ENCODE measurements around the gene TRMT1L. TPM values are rescaled to one million over a fixed set of nuclear protein-coding genes. Genes with fewer than 3 reads are reported as not detected.

The TRMT1L gene
- total and polyA plus RNA-seq, 5 donors from 2014 or later: 12.3 to 23.7 (median 20.2) TPM

DNA sequence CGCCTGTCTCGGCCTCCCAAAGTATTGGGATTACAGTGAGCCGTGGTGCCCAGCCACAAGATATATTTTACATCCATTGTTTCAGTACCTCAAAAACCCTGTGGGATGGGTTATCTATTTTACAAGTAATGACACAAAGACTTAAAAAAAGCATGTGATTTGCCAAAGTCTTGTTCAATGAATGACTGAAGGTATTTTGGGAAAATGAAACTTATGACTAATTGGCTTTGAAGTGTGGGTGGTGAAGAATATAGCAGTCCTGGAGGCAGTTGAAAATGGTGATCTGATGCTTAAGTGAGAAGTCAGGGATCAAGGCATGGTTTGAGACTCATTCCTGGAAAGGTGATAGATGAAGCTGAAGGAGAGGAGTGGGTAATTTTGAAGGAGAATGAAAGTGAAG lies 3.2 kb upstream of the TRMT1L start:
- Mint-ChIP-seq H3K9me3 (no peaks in the 10 kb centered on the region), H3K27ac (peak overlapping the region in 1 of 3 donors; percentile 18), H3K4me3 (peak overlapping the region in 1 of 4 donors; percentile 5), H3K27me3 (no peaks in the 10 kb centered on the region), H3K36me3 (peaks cover 29% of the 10 kb centered on the region), H3K4me1 (peaks cover 17 to 54% (median 34%) of the 10 kb centered on the region in 4 donors)
- DNase-seq (no peak), ATAC-seq (ENCODE audit: low read depth in 2 of 2) (no peak)
- H3K27me3 ChIP-seq (ENCODE audit: control insufficient read depth, insufficient read depth, low read length): no peaks in the 10 kb centered on the region
- H3K4me1 ChIP-seq (ENCODE audit: control insufficient read depth, insufficient read depth, low read length, poor library complexity, severe bottlenecking): peaks cover 26% of the 10 kb centered on the region
- no peaks in the 10 kb centered on the region for H3K9me3 ChIP-seq (ENCODE audit: control insufficient read depth in 2 of 2, low read length in 2 of 2)
- H3K36me3 ChIP-seq (ENCODE audit: control insufficient read depth, insufficient read depth, low read length): peaks cover 6% of the 10 kb centered on the region
- no peak overlapping the region for H3K27ac ChIP-seq (ENCODE audit: insufficient read depth, low read length, poor library complexity, severe bottlenecking)
- no peak overlapping the region for H3K4me3 ChIP-seq (ENCODE audit: low read depth, low read length)

DNA sequence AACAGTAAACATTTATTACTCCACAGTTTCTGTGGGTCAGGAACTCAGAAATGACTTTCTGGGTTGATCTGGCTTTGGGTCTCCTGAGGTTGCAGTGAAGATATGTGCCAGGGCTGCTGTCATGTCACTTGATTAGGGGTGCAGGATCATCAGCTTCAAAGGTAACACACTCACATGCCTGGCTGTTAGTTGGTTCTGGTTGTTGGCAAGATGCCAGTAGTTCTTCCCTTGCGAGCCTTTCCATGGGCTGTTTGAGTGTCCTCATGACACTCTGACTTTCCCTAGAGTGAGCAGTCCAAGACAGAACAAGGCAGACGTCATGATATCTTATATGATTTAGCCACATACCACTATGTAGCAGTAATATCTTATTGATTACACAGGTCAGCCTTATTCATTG lies 2.0 kb upstream of the TRMT1L start:
- Mint-ChIP-seq H3K27me3 (no peaks in the 10 kb centered on the region), H3K4me3 (peak overlapping the region; percentile 33 to 91 (median 74)), H3K9me3 (no peaks in the 10 kb centered on the region), H3K27ac (no peak overlapping the region), H3K4me1 (peaks cover 16 to 57% (median 35%) of the 10 kb centered on the region in 4 donors), H3K36me3 (peaks cover 17% of the 10 kb centered on the region)
- DNase-seq (no peak), ATAC-seq (ENCODE audit: low read depth in 2 of 2) (no peak)
- Histone ChIP-seq H3K9me3 (ENCODE audit: control insufficient read depth in 2 of 2, low read length in 2 of 2) (no peaks in the 10 kb centered on the region), H3K4me3 (ENCODE audit: low read depth, low read length) (peak overlapping the region; percentile 97), H3K36me3 (ENCODE audit: control insufficient read depth, insufficient read depth, low read length) (peaks cover 5% of the 10 kb centered on the region), H3K4me1 (ENCODE audit: control insufficient read depth, insufficient read depth, low read length, poor library complexity, severe bottlenecking) (peaks cover 36% of the 10 kb centered on the region), H3K27ac (ENCODE audit: insufficient read depth, low read length, poor library complexity, severe bottlenecking) (no peak overlapping the region), H3K27me3 (ENCODE audit: control insufficient read depth, insufficient read depth, low read length) (no peaks in the 10 kb centered on the region)

DNA sequence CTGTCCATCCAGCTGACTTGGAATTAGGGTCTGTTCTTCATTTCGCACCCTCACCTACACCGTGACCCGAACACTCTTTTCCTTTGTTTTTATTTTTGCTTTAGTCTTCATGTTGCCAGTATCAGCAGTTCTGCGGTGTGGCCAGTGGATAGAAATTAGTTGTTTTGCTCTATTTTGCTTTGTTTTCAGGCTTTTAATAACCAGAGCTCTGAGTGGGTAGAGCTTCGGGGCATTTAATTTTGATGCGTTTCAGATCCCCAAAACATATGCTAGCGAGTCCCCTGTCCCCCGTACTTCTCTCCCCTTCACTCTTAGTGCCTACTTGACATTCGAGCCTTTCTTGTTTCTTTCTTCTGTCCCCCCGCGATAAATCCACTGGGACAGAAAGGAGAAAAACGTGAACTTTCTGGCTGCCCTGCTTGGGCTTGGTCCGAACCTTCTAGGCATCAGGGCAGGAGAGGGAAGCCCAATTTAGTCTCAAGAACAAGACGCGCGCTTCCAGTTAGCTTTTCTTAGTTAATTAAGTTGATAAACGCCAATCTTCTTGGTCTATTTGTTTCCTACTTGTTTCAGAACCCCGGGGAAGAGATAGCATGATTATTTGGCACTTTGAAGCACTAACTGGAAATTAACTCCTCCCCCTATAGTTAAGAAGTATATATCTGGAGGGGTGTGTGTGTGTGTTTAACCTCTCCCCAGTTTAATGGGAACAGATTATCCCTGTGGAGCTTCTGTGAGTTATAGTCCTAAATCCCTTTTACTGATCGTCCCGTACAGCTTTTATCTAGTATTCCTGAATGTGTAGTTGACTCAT lies 1.1 kb upstream of the TRMT1L start:
- H3K9me3 Mint-ChIP-seq: no peaks in the 10 kb centered on the region
- H3K4me1 Mint-ChIP-seq: peaks cover 23 to 65% (median 42%) of the 10 kb centered on the region in 4 donors

DNA sequence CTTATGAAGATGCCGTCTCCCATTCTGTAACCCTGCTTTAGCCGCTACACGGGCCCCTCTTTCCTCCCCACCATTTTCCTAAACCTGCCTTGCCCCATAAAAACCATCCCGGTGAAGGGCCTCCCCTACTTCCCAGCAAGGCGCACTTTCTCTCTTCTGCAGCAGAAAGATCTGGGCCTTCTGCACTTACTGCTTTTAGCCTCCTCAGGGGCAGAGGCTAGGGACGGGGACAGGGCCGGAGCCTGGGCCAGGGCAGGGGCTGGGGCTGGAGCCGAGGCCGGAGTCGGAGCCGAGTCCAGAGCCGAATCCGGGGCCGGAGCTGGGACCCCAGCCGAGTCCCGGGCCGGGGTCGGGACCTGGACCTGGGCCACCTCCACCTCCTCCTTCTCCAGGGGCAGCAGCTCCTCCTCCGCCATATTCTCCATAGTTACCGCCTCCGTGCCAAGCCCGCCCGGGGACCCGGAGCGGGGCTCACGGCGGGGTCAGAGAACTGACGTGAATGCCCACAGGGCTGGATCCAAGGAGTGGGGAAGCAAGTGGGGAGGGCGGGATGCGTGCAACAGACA lies 382 bp downstream of the TRMT1L start:
- H3K4me1 Mint-ChIP-seq: peaks cover 31 to 64% (median 43%) of the 10 kb centered on the region in 4 donors
- H3K27me3 Mint-ChIP-seq: no peaks in the 10 kb centered on the region
- ATAC-seq (ENCODE audit: low read depth in 2 of 2) (peak; percentile 12 to 18), DNase-seq (peak in 1 of 3 donors; percentile 48)
- peaks cover 52% of the 10 kb centered on the region for H3K4me1 ChIP-seq (ENCODE audit: control insufficient read depth, insufficient read depth, low read length, poor library complexity, severe bottlenecking)
- H3K9me3 ChIP-seq (ENCODE audit: control insufficient read depth in 2 of 2, low read length in 2 of 2): no peaks in the 10 kb centered on the region
- H3K4me3 ChIP-seq (ENCODE audit: low read depth, low read length): peak overlapping the region; percentile 96
- H3K4me3 Mint-ChIP-seq: peak overlapping the region; percentile 90 to 100 (median 95)
- peak overlapping the region; percentile 97 for H3K27ac ChIP-seq (ENCODE audit: insufficient read depth, low read length, poor library complexity, severe bottlenecking)
- H3K27me3 ChIP-seq (ENCODE audit: control insufficient read depth, insufficient read depth, low read length): no peaks in the 10 kb centered on the region
- no peaks in the 10 kb centered on the region for H3K9me3 Mint-ChIP-seq
- peak overlapping the region; percentile 98 to 100 (median 99) for H3K27ac Mint-ChIP-seq
- peaks cover under 1% of the 10 kb centered on the region for H3K36me3 ChIP-seq (ENCODE audit: control insufficient read depth, insufficient read depth, low read length)
- H3K36me3 Mint-ChIP-seq: peaks cover 13% of the 10 kb centered on the region

More for the DNA sequence above, 1.1 kb upstream of the TRMT1L start:
- Mint-ChIP-seq H3K4me3 (peak overlapping the region; percentile 90 to 100 (median 95)), H3K36me3 (peaks cover 13% of the 10 kb centered on the region), H3K27me3 (no peaks in the 10 kb centered on the region), H3K27ac (peak overlapping the region; percentile 98 to 99 (median 99))
- peak overlapping the region; percentile 97 for H3K27ac ChIP-seq (ENCODE audit: insufficient read depth, low read length, poor library complexity, severe bottlenecking)
- H3K27me3 ChIP-seq (ENCODE audit: control insufficient read depth, insufficient read depth, low read length): no peaks in the 10 kb centered on the region
- peaks cover 45% of the 10 kb centered on the region for H3K4me1 ChIP-seq (ENCODE audit: control insufficient read depth, insufficient read depth, low read length, poor library complexity, severe bottlenecking)
- no peak for ATAC-seq (ENCODE audit: low read depth in 2 of 2)
- peaks cover 2% of the 10 kb centered on the region for H3K36me3 ChIP-seq (ENCODE audit: control insufficient read depth, insufficient read depth, low read length)
- peak overlapping the region; percentile 97 for H3K4me3 ChIP-seq (ENCODE audit: low read depth, low read length)
- DNase-seq: peak in 1 of 3 donors; percentile 10
- no peaks in the 10 kb centered on the region for H3K9me3 ChIP-seq (ENCODE audit: control insufficient read depth in 2 of 2, low read length in 2 of 2)

DNA sequence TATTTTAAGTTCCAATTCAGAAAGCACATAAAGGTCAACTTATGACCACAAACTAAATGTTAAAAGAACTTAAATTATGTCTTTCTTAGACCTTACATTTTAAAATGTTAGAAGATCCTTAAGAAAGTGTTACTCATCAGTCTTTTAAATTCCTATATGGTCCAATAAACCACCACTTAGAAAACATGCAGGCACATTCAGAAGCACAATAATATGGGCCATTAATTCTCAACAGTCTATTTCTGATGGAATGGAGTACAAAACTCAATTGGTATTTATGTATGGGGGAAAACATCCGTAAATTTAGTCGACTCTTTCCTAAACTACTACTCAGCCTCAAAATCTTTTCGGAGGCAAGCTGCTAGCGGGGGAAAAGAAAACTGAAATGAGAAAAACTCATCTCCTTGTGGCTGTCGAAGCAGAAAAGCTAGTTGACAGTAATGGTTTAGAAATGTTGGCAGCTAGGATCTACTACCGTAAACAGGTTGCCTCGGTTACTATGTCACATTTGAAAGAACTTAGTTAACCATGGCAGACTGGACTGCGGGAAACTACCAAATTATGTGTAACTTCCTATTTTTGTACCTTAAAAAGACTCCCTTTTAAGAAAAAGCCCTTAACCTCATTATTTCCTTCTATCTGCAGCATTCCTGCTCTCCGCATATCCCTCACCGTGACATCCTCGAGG lies 1.0 kb downstream of the TRMT1L start:
- H3K4me1 Mint-ChIP-seq: peaks cover 31 to 65% (median 42%) of the 10 kb centered on the region in 4 donors
- no peaks in the 10 kb centered on the region for H3K27me3 Mint-ChIP-seq
- no peaks in the 10 kb centered on the region for H3K9me3 Mint-ChIP-seq
- peak in 2 of 3 donors; percentile 49 to 60 for DNase-seq
- peak overlapping the region; percentile 92 to 98 (median 97) for H3K27ac Mint-ChIP-seq
- H3K36me3 Mint-ChIP-seq: peaks cover 13% of the 10 kb centered on the region
- Histone ChIP-seq H3K36me3 (ENCODE audit: control insufficient read depth, insufficient read depth, low read length) (peaks cover 2% of the 10 kb centered on the region), H3K4me3 (ENCODE audit: low read depth, low read length) (peak overlapping the region; percentile 96), H3K27me3 (ENCODE audit: control insufficient read depth, insufficient read depth, low read length) (no peaks in the 10 kb centered on the region), H3K9me3 (ENCODE audit: control insufficient read depth in 2 of 2, low read length in 2 of 2) (no peaks in the 10 kb centered on the region), H3K4me1 (ENCODE audit: control insufficient read depth, insufficient read depth, low read length, poor library complexity, severe bottlenecking) (peaks cover 54% of the 10 kb centered on the region), H3K27ac (ENCODE audit: insufficient read depth, low read length, poor library complexity, severe bottlenecking) (peak overlapping the region; percentile 97)
- peak overlapping the region; percentile 90 to 100 (median 95) for H3K4me3 Mint-ChIP-seq
- ATAC-seq (ENCODE audit: low read depth in 2 of 2): no peak

DNA sequence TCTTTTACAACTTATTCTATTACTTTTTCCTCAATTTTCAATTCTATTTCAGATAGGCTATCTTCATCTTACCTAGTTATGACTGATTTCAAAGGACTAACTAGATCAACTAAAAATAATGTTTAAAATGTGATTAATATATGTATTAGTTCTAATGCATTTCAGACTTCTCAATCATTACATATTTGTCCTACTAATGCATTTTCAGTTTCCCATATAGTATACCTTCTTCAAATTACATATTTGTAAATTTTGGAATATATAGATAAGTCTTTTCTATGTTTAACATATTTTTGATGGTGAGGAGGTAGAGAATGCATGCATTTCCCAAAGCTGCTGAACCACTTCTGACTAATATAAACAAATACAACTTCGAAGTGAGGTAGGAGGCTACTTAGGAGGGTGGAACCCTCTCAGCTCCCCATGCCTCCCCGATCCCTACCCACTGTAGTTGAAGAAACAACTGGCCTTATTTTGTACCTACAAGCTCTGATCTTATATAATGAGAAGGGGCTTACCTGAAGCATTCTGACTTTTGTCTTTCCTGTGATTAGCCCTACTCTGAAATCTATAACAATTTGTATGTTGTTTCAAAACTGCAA lies 1.7 kb downstream of the TRMT1L start:
- Mint-ChIP-seq H3K27me3 (no peaks in the 10 kb centered on the region), H3K4me3 (peak overlapping the region; percentile 90 to 100 (median 95)), H3K27ac (peak overlapping the region; percentile 92 to 98 (median 97)), H3K36me3 (peaks cover 11% of the 10 kb centered on the region), H3K4me1 (peaks cover 31 to 66% (median 41%) of the 10 kb centered on the region in 4 donors), H3K9me3 (no peaks in the 10 kb centered on the region)
- no peak for DNase-seq
- Histone ChIP-seq H3K27me3 (ENCODE audit: control insufficient read depth, insufficient read depth, low read length) (no peaks in the 10 kb centered on the region), H3K36me3 (ENCODE audit: control insufficient read depth, insufficient read depth, low read length) (peaks cover 9% of the 10 kb centered on the region), H3K27ac (ENCODE audit: insufficient read depth, low read length, poor library complexity, severe bottlenecking) (peak overlapping the region; percentile 97), H3K9me3 (ENCODE audit: control insufficient read depth in 2 of 2, low read length in 2 of 2) (no peaks in the 10 kb centered on the region), H3K4me1 (ENCODE audit: control insufficient read depth, insufficient read depth, low read length, poor library complexity, severe bottlenecking) (peaks cover 54% of the 10 kb centered on the region), H3K4me3 (ENCODE audit: low read depth, low read length) (peak overlapping the region; percentile 96)
- no peak for ATAC-seq (ENCODE audit: low read depth in 2 of 2)

DNA sequence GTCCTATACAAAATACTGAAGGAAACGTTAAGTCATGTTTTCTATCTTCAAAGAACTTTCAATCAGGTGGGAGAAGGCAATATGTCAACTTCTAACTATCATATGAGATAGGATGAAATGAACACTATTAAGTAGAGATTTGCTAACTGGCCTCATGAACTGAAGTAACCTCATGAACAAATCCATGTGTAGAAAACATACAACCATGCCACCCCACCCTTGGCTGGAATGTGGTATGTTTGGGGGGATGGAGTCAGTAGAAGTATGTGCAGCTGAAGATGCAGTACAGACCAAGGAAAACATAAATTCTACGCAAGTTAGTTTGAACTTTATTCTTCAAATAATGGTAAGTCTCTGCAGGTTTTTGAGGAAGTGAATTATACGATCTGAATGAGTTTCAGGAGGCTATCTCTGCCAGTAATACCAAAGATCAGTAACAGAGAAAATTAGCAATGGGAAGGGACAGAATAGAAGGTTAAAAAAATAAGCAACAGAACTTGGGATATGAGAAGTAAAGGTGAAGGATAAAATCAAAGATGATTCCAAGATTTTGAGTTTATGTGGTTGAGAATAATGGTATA lies 4.5 kb downstream of the TRMT1L start:
- peaks cover 28% of the 10 kb centered on the region for H3K36me3 Mint-ChIP-seq
- Histone ChIP-seq H3K27ac (ENCODE audit: insufficient read depth, low read length, poor library complexity, severe bottlenecking) (no peak overlapping the region), H3K27me3 (ENCODE audit: control insufficient read depth, insufficient read depth, low read length) (no peaks in the 10 kb centered on the region), H3K4me1 (ENCODE audit: control insufficient read depth, insufficient read depth, low read length, poor library complexity, severe bottlenecking) (peaks cover 41% of the 10 kb centered on the region), H3K9me3 (ENCODE audit: control insufficient read depth in 2 of 2, low read length in 2 of 2) (no peaks in the 10 kb centered on the region), H3K36me3 (ENCODE audit: control insufficient read depth, insufficient read depth, low read length) (peaks cover 32% of the 10 kb centered on the region), H3K4me3 (ENCODE audit: low read depth, low read length) (peak overlapping the region; percentile 30)
- no peaks in the 10 kb centered on the region for H3K9me3 Mint-ChIP-seq
- peaks cover 24 to 58% (median 38%) of the 10 kb centered on the region in 4 donors for H3K4me1 Mint-ChIP-seq
- ATAC-seq (ENCODE audit: low read depth in 2 of 2) (no peak), DNase-seq (no peak)
- peak overlapping the region in 2 of 4 donors; percentile 49 for H3K4me3 Mint-ChIP-seq
- H3K27me3 Mint-ChIP-seq: no peaks in the 10 kb centered on the region
- H3K27ac Mint-ChIP-seq: peak overlapping the region in 2 of 3 donors; percentile 1 to 18
